Smooth muscle cell (in vitro differentiated cells): ENCODE measurements around the gene CSNK2B. TPM values are rescaled to one million over a fixed set of nuclear protein-coding genes. Genes with fewer than 3 reads are reported as not detected.

Experiments used
- DNase-seq: peaks from one replicate; lab custom pipeline; 2025; ENCODE audit not compliant: unreplicated experiment; lab: John Stamatoyannopoulos, UW
- H2AFZ ChIP-seq: fragments of 200-600 bp; sonication (generic); 2 replicates; pipeline ENCODE4 v1.6.0; 2016; ENCODE audit warnings: antibody characterized with exemption, low read depth, mild to moderate bottlenecking
- H3F3A ChIP-seq: fragments of 200-600 bp; sonication (generic); 2 replicates; pipeline ENCODE4 v1.6.0; 2017; ENCODE audit warnings: antibody characterized with exemption, low read depth
- H3K27ac ChIP-seq: fragments of 200-600 bp; sonication (generic); 2 replicates; pipeline ENCODE4 v1.5.1; 2016; ENCODE audit warnings: low read depth, mild to moderate bottlenecking
- H3K27me3 ChIP-seq: fragments of 200-600 bp; sonication (generic); 2 replicates; pipeline ENCODE4 v1.6.1; 2016; ENCODE audit warnings: low read depth, mild to moderate bottlenecking
- H3K36me3 ChIP-seq: fragments of 200-600 bp; sonication (generic); 2 replicates; pipeline ENCODE4 v1.5.1; 2016; ENCODE audit warnings: low read depth
- H3K4me1 ChIP-seq: fragments of 200-600 bp; sonication (generic); 2 replicates; pipeline ENCODE4 v1.5.1; 2016; ENCODE audit warnings: low read depth
- H3K4me2 ChIP-seq: fragments of 200-600 bp; sonication (generic); 2 replicates; pipeline ENCODE4 v1.6.0; 2016; ENCODE audit warnings: mild to moderate bottlenecking
- H3K4me3 ChIP-seq: fragments of 200-600 bp; sonication (generic); 2 replicates; pipeline ENCODE4 v1.5.1; 2016; ENCODE audit warnings: mild to moderate bottlenecking
- H3K79me2 ChIP-seq: fragments of 200-600 bp; sonication (generic); 2 replicates; pipeline ENCODE4 v1.6.0; 2016; ENCODE audit warnings: low read depth, mild to moderate bottlenecking
- H3K9ac ChIP-seq: fragments of 200-600 bp; sonication (generic); 2 replicates; pipeline ENCODE4 v1.6.0; 2016; ENCODE audit warnings: low read depth
- H3K9me3 ChIP-seq: fragments of 200-600 bp; sonication (generic); replicated peaks from 2 replicates; pipeline ENCODE4 v1.5.1; 2016; ENCODE audit warnings: low read depth
- H4K20me1 ChIP-seq: fragments of 200-600 bp; sonication (generic); 2 replicates; pipeline ENCODE4 v1.6.0; 2016; ENCODE audit warnings: low read depth
- WGBS: methylation state at CpG from one replicate; pipeline ENCODE4 v1.1.7; 2016; ENCODE audit warnings: low lambda C conversion rate; 5-methylcytosine and 5-hydroxymethylcytosine counted together
- polyA plus RNA-seq: library from polyadenylated mRNA; unstranded; fragments of >200 nt; fragmentation: Nextera tagmentation; extraction: Ambion mirVana; gene quantifications from 2 replicates; pipeline ENCODE4 v1.2.1, GENCODE V29; 2016
- total RNA-seq: library from RNA; depleted of rRNA; stranded (reverse); fragments of >200 nt; gene quantifications from 2 replicates; pipeline ENCODE4 v1.2.3, GENCODE V29; 2014
- TF ChIP-seq, protein P1 (sequence below): fragments of 200-600 bp; sonication (generic); IDR thresholded peaks from 2 replicates; pipeline ENCODE4 v1.5.1; 2017; ENCODE audit warnings: borderline replicate concordance, mild to moderate bottlenecking, antibody characterized with exemption; ENCODE audit not compliant: insufficient read depth, poor library complexity, severe bottlenecking

Gene CSNK2B
- total and polyA plus RNA-seq, 2 experiments from 2014 or later: 195 to 313 TPM

DNA sequence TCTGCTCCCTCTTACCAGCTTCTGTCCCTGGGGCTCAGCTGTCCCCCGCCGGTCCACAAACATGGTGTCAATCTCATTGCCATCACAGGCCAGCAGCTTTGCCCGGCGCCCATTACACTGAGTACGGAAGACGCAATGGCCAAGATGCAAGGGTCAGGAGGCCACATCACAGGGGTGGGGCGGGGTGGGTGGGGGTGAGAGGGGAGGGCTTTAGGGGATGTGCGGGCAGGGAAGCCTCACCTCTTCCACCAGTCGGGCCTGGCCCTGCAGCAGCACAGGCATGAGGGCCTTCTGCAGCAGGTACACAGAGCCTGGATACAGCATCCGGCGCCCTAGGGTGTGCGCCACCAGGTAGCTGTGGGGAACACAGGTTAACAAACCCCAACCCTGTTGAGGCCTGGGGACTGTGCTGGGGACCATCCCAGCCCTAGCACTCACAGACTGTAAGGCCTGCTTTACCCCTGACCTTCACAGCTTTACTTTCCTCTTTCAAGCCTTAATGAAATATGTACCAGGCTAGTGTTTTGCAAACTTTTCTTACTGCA lies 25.8 kb downstream of the CSNK2B start:
- no peaks in the 10 kb centered on the region for H3K9me3 ChIP-seq
- H3K27me3 ChIP-seq: no peaks in the 10 kb centered on the region
- no peaks in the 10 kb centered on the region for H3K4me1 ChIP-seq
- DNase-seq: no peak
- H2AFZ ChIP-seq: no peak overlapping the region
- H3K36me3 ChIP-seq: no peaks in the 10 kb centered on the region
- H3K4me2 ChIP-seq: no peak overlapping the region
- H3F3A ChIP-seq: no peaks in the 10 kb centered on the region
- H3K79me2 ChIP-seq: no peaks in the 10 kb centered on the region
- no peak overlapping the region for H3K4me3 ChIP-seq
- no peak overlapping the region for H3K27ac ChIP-seq
- WGBS: 96% methylated on average over 12 of the region's 12 CpGs
- no peak overlapping the region for H3K9ac ChIP-seq
- H4K20me1 ChIP-seq: no peaks in the 10 kb centered on the region
- TF ChIP-seq, protein P1, sequence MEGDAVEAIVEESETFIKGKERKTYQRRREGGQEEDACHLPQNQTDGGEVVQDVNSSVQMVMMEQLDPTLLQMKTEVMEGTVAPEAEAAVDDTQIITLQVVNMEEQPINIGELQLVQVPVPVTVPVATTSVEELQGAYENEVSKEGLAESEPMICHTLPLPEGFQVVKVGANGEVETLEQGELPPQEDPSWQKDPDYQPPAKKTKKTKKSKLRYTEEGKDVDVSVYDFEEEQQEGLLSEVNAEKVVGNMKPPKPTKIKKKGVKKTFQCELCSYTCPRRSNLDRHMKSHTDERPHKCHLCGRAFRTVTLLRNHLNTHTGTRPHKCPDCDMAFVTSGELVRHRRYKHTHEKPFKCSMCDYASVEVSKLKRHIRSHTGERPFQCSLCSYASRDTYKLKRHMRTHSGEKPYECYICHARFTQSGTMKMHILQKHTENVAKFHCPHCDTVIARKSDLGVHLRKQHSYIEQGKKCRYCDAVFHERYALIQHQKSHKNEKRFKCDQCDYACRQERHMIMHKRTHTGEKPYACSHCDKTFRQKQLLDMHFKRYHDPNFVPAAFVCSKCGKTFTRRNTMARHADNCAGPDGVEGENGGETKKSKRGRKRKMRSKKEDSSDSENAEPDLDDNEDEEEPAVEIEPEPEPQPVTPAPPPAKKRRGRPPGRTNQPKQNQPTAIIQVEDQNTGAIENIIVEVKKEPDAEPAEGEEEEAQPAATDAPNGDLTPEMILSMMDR: no peak

DNA sequence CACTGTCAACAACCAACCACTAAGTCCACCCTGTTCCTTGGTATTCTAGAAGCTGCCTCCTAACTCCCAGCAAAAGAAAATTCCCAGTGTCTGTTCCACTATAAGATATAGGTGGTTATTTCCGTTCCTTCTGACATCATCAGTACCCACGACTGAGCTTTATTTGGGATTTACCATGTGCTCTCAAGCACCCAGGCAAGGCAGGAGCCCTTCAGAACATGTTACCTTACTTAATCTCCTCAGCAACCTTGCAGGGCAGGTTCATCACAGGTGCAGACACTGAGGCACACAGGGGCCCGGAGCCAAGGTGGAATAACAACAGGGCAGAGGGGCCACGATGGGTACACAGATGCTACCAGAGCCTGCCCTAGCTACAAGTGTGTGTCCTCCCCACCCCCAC lies 26.5 kb downstream of the CSNK2B start:
- H2AFZ ChIP-seq: no peak overlapping the region
- TF ChIP-seq, protein P1: no peak
- H3F3A ChIP-seq: no peaks in the 10 kb centered on the region
- H3K9me3 ChIP-seq: no peaks in the 10 kb centered on the region
- no peak overlapping the region for H3K9ac ChIP-seq
- WGBS: 92% methylated on average over 4 of the region's 4 CpGs
- no peaks in the 10 kb centered on the region for H3K27me3 ChIP-seq
- DNase-seq: no peak
- no peaks in the 10 kb centered on the region for H3K4me1 ChIP-seq
- no peaks in the 10 kb centered on the region for H3K36me3 ChIP-seq
- no peak overlapping the region for H3K4me2 ChIP-seq
- no peaks in the 10 kb centered on the region for H4K20me1 ChIP-seq
- no peaks in the 10 kb centered on the region for H3K79me2 ChIP-seq
- no peak overlapping the region for H3K27ac ChIP-seq
- H3K4me3 ChIP-seq: no peak overlapping the region

DNA sequence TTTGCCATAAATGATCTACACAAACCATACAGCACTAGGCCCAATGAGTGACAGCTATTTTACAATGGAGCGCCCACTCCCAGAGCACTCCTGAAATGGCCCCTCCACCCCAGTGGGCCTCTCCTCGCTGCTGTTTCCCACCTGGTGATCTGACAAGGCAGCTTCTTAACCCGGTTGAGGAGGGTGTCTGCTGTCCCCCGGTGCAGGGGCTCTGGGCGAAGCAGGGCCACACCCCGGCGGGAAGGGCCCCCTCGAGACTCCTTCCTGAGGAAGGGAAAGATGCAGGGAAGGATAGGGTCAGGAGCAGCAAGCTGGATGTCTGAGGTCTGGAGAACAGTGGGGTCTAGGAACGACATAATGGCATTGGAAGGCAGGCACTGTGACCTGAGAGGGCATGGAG lies 27.0 kb downstream of the CSNK2B start:
- H3K4me3 ChIP-seq: no peak overlapping the region
- no peak for DNase-seq
- no peaks in the 10 kb centered on the region for H3K9me3 ChIP-seq
- no peaks in the 10 kb centered on the region for H3F3A ChIP-seq
- no peak overlapping the region for H3K27ac ChIP-seq
- H3K79me2 ChIP-seq: no peaks in the 10 kb centered on the region
- H3K4me1 ChIP-seq: no peaks in the 10 kb centered on the region
- 98% methylated on average over 9 of the region's 9 CpGs for WGBS
- H2AFZ ChIP-seq: no peak overlapping the region
- H3K27me3 ChIP-seq: no peaks in the 10 kb centered on the region
- H4K20me1 ChIP-seq: no peaks in the 10 kb centered on the region
- H3K9ac ChIP-seq: no peak overlapping the region
- H3K36me3 ChIP-seq: no peaks in the 10 kb centered on the region
- TF ChIP-seq, protein P1: no peak
- no peak overlapping the region for H3K4me2 ChIP-seq

DNA sequence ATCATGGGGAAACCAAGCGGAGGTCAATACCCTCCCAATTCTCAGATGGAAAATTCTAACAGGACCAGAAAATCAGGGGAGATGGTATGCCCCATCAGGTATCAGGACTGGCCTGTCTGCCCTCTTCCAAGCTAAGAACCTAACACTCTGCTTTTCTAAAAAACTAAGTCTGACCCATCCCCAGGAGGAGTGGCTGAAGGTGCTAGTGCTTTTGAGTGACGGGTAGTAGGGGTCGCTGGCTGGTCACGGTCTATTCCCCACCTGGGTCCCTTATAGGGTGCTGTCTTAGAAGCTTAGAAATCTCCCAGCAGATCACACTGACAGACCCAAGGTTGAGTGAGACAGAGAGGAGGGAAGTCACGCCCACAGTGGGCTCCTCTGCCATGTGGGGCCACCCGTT lies 27.7 kb downstream of the CSNK2B start:
- Histone ChIP-seq H3K9ac (no peak overlapping the region), H3K9me3 (no peaks in the 10 kb centered on the region), H3K79me2 (no peaks in the 10 kb centered on the region), H3K4me3 (no peak overlapping the region), H3K4me1 (no peaks in the 10 kb centered on the region), H2AFZ (no peak overlapping the region), H3F3A (no peaks in the 10 kb centered on the region), H4K20me1 (no peaks in the 10 kb centered on the region), H3K27ac (no peak overlapping the region), H3K27me3 (no peaks in the 10 kb centered on the region), H3K36me3 (no peaks in the 10 kb centered on the region), H3K4me2 (no peak overlapping the region)
- TF ChIP-seq, protein P1: no peak
- no peak for DNase-seq
- over 99% methylated on average over 6 of the region's 6 CpGs for WGBS
